HG03457 (cell line): ENCODE data around the gene PTGES3.
A peak's percentile ranks its signal among the peaks of the same experiment; 100 is the strongest.
"Not testable (repeated sequence)": the region's sequence is repeated elsewhere in the genome, so short reads cannot be mapped to it uniquely, and the experiment has no call there.

Experiments used
- ATAC-seq: cut with Tn5 transposase; IDR thresholded peaks from one replicate; pipeline ENCODE4 v1.9.1; 2021; ENCODE audit warnings: moderate number of reproducible peaks; ENCODE audit not compliant: unreplicated experiment

Gene PTGES3, protein sequence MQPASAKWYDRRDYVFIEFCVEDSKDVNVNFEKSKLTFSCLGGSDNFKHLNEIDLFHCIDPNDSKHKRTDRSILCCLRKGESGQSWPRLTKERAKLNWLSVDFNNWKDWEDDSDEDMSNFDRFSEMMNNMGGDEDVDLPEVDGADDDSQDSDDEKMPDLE

DNA sequence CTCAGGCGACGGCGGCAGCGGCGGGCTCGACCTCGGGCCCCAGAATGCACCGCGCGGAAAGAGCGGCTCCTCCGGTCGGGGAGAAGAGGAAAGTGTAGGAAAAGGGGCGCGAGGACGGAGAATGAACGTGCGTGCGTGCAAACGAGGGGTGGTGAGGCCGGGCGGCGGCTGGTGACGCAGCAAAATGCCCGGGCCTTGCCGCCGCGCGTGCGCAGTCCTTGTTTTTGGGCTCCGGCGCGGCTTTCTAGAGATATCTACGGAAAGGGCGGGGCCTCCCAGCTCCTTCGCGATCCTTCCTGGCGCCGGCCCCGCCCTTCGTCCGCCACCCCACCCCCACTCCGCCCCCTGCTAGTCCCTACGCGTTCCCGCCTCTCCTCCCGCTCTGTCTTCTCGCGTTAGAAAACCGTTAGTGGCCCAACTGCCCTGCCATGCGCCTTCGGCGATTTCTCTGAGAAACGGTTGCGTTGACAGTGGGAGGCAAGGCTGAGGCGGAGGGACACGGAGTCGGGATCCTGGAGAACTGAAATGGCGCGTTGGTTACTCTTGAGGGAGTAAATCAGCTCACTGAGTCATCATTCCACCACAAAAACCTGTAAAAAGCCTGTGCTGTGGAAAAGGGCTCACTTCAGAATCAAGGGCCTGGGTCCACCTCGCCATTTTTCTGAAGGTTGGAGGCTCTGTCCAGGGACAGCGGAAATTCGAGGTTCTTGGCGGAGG lies at the start of gene PTGES3:
PTGES3 (minus strand) TSS at position 156 of the 717 bp plus-strand sequence. CDS start 285 bp downstream, outside the sequence.
- peak; percentile 53 for ATAC-seq

DNA sequence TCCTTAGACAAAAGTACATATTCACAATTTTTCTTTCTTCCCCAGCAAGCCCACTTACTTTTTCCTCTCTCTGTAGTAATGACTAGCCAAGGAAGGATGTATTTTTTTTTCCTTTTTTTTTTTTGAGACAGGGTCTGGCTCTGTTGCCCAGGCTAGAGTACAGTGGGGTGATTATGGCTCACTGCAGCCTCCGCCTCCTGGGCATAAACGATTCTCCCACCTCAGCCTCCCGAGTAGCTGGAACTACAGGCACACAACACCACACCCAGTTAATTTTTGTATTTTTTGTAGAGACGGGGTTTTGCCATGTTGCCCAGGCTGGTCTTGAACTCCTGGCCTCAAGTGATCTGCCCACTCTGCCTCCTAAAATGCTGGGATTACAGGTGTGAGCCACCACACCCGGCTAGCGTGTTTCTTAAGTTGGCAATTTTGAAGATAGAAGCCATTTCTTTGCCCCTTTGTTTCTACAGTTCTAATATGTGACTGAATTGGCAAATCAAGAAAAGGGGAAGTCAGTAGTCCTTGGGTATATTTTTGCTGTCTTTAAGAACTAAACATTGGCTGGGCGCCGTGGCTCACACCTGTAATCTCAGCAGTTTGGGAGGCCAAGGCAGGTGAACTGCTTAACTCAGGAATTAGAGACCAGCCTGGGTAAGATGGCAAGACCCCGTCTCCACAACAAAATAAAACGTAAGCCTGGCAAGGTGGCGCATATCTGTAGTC lies 40.2 kb upstream of the PTGES3 start:
- no peak for ATAC-seq

DNA sequence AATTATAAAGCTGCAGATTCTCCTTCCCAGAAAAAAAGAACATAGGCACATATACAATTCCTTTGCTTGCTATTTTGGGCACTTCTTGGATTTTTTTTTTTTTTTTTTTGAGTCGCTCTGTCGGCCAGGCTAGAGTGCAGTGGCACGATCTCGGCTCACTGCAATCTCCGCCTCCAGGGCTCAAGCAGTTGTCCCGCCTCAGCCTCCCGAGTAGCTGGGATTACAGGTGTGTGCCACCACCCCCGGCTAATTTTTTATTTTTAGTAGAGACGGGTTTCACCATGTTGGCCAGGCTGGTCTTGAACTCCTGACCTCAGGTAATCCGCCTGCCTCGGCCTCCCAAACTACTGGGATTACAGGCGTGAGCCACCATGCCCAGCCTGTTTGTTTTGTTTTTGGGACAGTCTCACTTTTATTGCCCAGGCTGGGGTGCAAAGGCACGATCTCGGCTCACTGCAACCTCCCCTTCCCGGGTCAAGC lies 38.2 kb upstream of the PTGES3 start:
- not testable (repeated sequence) for ATAC-seq

DNA sequence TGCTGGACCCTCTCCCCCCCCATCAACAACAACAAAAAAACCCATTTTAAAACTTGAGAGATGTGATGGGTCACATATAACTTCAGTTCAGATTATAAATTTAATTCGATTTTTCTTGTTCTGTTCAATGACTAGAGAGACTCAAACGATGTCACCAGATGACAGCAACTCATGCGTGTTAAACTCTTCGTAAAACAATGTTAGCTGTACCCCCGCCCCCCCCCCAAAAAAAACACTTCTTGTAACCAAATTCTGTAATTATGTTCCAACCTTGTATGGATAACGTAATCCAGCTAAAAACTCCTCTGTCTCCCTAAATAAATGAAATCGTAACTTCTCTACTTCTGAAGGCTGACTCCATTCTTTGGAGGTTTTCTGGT lies 37.6 kb upstream of the PTGES3 start:
- no peak for ATAC-seq

DNA sequence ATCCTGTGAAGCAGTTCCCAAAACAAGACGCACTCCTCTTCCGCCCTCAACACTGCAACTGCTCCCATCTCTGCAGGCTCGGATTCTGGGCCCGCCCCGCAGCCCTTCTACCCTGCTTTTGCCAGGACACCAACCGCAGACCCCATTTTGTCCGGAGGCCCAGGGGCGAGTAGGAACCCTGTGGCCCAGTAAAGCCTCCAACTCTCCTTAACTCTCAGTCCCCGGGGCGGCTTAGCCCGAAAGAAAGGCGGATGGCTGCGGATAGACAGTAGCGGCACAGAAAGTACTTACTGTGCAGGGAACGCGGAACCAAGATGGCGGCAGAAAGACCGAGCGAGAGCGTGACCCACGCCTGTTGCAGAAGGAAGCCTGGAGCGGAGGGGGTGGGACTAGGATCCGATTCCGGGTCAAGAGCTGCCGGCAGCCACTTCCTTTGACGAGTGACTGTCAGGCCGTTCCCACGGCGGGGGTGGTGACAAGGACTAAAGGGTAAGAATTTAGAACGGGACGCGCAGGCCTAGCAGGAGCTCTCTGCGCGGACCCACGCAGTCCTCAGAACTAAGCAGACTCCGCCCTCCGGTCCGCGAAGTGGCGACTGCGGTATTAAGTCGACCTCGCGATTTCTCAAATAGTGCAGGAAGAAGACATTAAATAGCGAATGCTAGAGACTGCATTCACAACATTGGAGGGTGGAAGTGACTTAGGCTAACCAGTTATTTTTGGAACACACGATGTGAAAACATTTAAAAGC lies 37.1 kb upstream of the PTGES3 start, which contains the start of gene NACA:
NACA (minus strand) TSS at position 328 of the 751 bp plus-strand sequence. CDS start 778 bp downstream, outside the sequence.
- ATAC-seq: peak; percentile 89

DNA sequence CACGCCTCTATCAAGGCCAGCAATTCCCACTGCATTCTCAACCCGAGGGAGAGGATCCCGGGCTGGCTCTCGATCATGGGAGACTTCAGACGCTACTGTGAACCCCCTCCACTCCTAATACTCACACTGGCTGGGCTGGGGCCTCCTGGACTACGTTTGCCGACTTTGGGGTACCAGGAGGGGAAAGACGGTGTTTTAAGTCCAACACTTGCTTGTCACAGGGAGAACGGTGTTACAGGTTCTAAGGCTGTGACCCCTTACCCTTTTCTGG lies 36.6 kb upstream of the PTGES3 start:
- ATAC-seq: no peak

DNA sequence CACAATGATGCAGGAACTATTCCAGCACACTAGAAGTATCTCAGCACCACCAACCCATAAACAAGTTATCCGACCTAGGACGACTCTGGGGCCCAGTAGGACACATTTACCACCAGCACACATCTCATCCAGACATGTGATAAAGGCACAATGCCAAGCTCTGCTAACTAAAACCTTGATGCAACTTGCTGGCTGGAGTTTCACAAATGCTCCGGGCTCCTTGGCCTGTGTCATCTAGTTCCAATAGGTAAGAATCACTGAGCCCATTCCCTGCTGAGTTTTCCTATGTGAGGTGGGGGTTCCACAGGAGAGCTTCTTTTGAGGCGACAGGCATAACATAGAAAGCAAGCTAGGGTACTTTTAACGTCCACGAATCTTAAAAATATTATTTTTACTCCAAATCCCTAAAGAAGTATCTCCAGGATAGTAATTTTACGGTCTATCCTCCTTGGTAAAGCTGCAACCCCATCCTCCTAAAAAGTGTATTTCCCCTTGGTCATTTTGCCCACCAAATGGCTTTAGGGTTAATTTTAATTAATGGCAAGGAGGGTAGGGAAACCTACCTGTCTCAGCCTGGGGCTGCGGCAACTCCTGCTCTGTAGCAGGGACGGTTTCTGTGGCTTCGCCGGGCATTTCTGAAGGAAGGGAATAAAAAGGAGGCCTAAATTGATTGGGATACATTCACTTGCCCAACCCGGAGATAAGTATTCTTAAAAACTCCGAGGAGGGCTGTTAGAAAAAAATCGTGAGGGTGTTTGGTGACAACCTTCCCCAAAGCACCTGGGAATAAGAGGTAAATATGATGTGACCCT lies 36.0 kb upstream of the PTGES3 start:
- no peak for ATAC-seq

DNA sequence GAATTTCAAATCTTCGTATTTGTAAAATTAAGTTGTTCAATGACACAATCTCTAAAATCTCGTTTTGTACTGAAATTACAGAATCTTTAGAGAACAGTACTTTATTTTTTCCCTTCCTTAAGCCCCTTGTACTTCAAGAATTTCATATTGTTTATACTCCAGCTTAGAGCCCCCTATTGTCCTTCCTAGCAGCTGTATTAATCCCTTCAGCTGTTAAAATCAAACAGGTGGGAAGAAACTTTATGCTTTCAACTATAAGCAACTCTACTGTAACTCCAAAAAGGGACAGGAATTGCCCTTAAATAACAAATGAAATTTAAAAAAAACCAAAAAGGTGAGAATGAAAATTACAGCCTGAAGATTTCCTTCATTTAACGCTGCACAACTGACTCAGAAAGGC lies 35.3 kb upstream of the PTGES3 start:
- no peak for ATAC-seq

DNA sequence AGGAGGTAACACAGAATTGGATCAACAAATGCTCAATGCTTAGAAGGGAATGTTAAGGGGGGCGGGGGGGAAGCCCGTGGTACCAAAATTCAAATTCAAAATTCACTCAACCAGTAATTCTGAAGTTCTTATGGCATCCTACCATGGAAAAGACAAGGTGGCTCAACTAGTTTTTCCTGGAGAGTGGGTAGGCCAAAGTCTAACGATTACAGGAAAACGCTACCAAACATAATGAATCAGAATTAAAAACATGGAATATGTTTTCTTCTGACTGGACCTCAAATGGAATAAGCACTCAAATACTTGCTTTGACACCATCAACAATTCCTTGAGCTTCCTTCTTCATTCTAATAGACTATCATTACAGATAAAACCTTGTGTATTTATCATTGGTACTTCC lies 34.7 kb upstream of the PTGES3 start:
- ATAC-seq: no peak

DNA sequence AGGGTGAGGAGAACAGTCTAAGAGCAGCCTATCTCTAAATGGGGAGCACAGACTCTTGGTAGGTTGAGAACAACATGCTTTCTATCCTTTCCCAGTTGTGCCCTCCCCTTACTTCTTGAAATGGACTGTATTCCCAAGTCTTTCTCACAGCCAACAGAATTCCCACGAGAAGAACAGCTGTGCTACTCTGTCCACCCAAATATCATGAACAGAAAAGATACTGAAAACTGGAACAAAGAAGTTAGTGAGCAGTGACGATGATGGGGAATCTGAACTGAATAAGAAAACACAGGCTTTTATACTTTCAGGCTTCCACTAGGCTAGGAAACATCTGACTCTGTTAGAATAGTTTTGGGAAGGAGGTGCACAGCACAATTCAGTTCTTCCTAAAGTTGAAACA lies 33.6 kb upstream of the PTGES3 start:
- no peak for ATAC-seq

DNA sequence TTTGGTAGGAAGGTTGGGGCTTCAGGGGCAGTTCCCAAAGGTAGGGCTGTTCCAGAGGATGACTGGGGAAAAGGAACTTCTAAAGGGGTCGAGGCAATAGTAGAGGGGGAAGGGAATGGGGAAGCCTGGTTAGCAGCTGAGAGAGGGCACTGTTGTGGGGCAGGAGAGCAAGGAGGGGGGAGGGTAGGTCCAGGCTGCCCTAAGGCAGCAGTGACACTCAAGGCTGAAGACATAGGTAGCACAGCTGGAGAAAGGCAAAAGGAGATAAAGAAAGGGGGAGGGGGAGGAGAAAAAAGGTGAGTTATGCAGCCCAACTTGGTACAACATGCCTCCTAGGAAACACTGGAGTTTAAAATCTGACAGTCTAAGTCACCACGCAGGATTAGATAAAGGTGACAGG lies 33.1 kb upstream of the PTGES3 start:
- ATAC-seq: no peak

DNA sequence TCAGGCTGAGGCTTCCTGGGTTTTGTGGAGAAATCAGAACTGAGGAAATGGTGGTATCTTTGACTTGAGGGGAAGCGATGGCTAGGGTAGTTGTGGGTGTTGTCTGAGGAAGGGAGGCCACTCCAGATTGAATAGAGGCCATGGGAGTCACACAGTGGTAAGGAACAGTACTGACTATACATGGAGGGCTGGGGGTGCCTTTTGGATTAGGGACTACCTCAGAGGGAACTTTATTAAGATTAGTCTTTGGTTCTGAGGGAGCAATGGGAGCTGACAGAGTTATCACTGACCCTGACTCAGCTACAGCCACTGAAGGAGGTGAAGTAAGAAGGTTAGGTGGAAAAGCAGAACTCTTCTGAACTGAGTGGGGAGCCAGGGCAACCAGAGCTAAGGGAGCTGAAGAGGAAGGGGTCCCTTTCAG lies 32.7 kb upstream of the PTGES3 start:
- ATAC-seq: no peak

DNA sequence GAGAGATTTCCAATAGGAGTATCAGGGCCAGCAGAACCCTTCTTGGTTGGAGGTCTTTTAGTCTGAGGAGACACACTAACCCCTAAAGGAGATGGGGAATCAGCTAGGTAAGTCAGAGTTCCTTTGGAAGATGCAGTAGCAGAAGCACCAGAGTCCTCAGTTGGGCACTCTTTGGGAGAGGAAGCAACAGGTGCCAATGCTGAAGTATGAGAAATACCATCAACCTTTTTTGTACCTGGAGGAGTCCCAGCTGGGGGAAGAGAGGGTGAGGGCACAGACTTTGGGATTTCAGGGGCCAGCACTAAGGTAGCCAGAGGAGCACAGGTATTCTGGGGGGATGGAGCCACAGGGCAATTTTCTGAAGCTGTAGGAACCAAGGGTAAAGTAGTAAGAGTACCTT lies 31.0 kb upstream of the PTGES3 start:
- ATAC-seq: no peak

DNA sequence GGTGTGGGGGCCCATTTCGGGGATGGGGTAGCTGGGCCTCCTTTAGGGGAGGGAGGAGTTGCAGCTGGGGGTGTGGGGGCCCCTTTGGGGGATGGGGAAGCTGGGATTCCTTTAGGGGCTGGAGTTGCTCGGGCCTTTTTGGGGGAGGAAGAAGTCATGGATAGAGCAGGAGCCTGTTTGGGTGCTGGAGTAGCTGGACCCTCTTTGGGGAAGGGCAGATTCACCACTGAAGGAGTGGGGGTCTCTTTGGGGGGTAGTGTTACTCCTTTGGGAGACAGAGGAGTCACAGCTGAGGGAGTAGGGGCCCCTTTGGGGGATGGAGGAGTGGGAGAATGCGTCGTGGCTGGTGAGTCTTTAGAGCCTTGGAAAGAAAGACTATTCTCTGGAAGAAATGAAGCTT lies 30.6 kb upstream of the PTGES3 start:
- no peak for ATAC-seq

DNA sequence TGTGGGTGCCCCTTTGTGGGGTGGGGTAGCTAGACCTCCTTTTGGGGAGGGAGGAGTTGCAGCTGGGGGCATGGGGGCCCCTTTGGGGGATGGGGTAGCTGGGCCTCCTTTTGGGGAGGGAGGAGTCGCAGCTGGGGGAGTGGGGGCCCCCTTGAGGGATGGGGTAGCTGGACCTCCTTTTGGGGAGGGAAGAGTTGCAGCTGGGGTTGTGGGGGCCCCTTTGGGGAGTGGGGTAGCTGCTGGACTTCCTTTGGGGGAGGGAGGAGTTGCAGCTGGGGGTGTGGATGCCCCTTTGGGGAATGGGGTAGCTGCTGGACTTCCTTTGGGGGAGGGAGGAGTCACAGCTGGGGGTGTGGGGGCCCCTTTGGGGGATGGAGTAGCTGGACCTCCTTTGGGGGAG lies 30.1 kb upstream of the PTGES3 start:
- ATAC-seq: no peak

DNA sequence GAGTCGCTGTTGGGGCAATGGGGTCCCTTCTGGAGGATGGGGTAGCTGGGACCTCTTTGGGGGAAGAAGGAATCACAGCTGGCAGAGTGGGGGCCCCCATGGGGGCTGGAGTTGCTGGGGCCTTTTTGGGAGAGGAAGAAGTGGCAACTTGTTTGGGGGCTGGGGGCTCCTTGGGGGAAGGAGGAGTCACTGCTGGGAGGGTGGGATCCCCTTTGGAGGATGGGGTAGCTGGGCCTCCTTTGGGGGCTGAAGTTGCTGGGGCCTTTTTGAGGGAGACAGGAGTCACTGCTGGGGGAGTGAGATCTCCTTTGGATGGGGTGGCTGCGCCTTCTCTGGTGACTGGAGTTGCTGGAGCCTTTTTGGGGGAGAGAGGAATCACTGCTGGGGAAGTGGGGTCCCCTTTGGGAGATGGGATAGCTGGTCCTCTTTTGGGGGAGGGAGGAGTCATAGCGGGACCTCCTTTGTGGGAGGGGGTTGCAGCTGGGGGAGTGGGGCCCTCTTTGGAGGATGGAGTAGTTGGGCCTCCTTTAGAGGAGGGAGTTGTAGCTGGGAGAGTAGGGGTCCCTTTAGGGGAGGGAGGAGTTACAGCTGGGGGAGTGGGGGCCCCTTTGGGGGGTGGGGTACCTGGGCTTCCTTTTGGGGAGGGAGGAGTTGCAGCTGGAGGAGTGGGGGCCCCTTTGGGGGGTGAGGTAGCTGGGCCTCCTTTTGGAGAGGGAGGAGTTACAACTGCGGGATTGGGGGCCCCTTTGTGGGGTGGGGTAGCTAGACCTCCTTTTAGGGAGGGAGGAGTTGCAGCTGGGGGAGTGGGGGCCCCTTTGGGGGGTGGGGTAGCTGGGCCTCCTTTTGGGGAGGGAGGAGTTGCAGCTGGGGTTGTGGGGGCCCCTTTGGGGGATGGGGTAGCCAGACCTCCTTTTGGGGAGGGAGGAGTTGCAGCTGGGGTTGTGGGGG lies 29.1 kb upstream of the PTGES3 start:
- ATAC-seq: no peak

DNA sequence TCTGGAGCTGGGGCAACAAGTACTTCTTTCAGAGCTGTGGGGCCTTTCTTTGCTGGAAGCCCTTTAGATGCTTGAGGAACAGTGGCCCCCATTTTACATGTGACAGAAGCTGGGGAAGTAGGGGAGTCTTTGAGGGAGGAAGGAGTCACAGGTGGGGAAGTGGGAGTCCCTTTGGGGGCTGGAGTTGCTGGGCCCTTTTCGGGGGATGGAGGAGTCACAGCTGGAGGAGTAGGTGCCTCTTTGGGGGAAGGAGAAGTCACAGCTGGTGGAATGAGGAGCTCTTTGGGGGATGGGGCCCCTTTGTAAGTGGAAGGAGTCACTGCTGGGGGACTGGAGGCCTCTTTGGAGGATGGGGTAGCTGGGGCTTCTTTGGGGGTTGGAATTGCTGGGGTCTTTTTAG lies 28.4 kb upstream of the PTGES3 start:
- ATAC-seq: no peak

DNA sequence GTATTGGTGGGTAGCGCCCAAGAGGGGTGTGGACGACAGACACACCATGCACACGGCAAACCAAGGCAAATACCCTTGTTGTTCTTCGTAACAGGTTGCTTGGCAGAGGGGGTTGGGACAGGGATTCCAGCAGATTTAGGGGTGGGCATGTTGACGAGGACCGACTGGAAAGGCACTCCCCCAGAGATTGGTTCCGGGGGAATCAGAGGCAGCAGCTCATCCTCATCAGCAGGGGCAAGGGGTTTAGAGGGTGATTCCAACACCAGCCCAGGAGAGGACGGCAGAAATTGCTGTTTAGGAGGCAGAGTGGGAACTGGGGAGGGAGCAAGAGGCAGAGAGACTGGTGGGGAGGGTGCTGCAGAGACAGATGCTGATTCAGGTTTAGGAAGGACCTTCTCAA lies 27.7 kb upstream of the PTGES3 start:
- ATAC-seq: no peak

DNA sequence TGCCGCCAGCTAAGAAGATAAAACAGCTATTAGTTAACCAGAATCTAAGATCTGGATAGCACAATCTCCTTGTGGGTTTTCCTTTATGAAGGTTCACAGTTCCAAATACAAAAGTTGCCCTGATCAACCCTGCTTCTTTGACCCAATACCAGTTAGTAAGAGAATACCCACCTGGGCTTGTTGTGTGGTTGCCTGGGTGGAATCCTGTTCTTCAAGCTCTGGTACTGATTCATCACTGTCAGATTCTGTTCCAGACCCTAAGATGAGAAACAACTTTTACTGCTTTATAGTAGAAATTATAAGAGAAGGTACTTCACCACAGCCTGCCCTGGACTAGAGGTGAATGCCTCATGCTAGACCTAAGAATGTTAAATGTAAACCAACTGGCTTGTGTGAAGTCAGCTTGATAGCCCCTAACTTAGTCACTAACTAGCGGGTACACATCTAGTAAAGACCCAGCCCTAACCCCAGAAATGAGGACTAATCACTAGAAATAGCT lies 26.4 kb upstream of the PTGES3 start:
- no peak for ATAC-seq
